ENCODE results near the gene PPP1R3D.

DNA sequence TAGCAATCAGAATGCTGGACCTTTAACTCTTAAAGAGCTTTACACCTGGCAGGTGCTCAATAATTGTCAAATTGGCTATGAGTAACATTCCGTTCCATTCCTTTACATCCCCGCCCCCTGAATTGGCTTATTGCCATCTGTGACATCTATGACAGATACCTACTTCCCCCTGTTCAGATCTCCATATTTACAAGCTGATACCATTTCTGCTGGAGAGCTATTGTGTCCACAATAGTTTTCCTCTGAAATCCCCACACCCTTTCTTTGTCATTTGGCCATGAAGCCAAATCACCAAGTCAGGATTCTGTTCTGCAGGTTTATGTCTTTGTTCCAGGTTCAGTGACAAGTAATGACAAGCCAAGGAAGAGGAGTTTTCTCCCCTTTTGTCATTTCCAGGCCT is 21.3 kb upstream of the PPP1R3D start:
- TF ChIP-seq FOXK2 (IDR thresholded peaks at IDR 0.05) (no peak), NFRKB (IDR thresholded peaks at IDR 0.05) (no peak), SP1 (IDR thresholded peaks at IDR 0.05) (no peak), CTBP1 (IDR thresholded peaks at IDR 0.05; ENCODE audit: borderline replicate concordance) (no peak), BHLHE40 (IDR thresholded peaks at IDR 0.05; ENCODE audit: borderline replicate concordance) (no peak), SUZ12 (IDR thresholded peaks at IDR 0.05) (no peak), TARDBP (IDR thresholded peaks at IDR 0.05) (no peak)
